Caco-2 (cell line): Measurements from ENCODE around the gene PTGIR. TPM values are rescaled to one million over a fixed set of nuclear protein-coding genes. Genes with fewer than 3 reads are reported as not detected.
A peak's percentile ranks its signal among the peaks of the same experiment; 100 is the strongest.

ENCODE experiments used
- BruUV-seq: library from RNA; stranded (reverse); fragments of 400-500 nt; replicated peaks from 2 replicates; lab custom pipeline; 2021; lab: Mats Ljungman, UMichigan
- CTCF ChIA-PET: fragments of 300-600 bp; sonication (Branson Sonifier 250); formaldehyde crosslinking; loops from one replicate; lab custom pipeline; 2022; ENCODE audit warnings: antibody characterized with exemption; lab: Charles Lee
- POLR2A ChIA-PET: fragments of 300-600 bp; sonication (Branson Sonifier 250); formaldehyde crosslinking; loops from one replicate; lab custom pipeline; 2022; ENCODE audit warnings: antibody characterized with exemption; lab: Charles Lee
- DNase-seq, 2 experiments: peaks; one replicate each; pipeline versions ENCODE4 v3.0.0 to v3.0.0-alpha.2; 2020 to 2022
- H3K27me3 ChIP-seq: replicated peaks from 2 replicates; pipeline ENCODE4 v1.6.0; 2011; ENCODE audit warnings: low read length; ENCODE audit not compliant: control insufficient read depth, insufficient read depth
- H3K36me3 ChIP-seq: 2 replicates; pipeline ENCODE4 v1.5.1; 2011; ENCODE audit warnings: low read length; ENCODE audit not compliant: control insufficient read depth, insufficient read depth
- H3K4me1 ChIP-seq: fragments of 250-450 bp; sonication (Bioruptor Pico); 2 replicates; pipeline ENCODE4 v1.5.1; 2020; ENCODE audit warnings: mild to moderate bottlenecking
- H3K4me3 ChIP-seq: 2 replicates; pipeline ENCODE4 v1.5.1; 2011; ENCODE audit warnings: low read depth, mild to moderate bottlenecking, control low read depth, low read length
- H3K9me3 ChIP-seq: fragments of 250-450 bp; sonication (Bioruptor Pico); 2 replicates; pipeline ENCODE4 v1.5.1; 2020; ENCODE audit warnings: mild to moderate bottlenecking, moderate library complexity
- H3K27ac Mint-ChIP-seq: one replicate; pipeline ENCODE4 v1.8.0; 2022; ENCODE audit warnings: mixed read lengths; ENCODE audit not compliant: unreplicated experiment
- H3K27me3 Mint-ChIP-seq: one replicate; pipeline ENCODE4 v1.8.0; 2022; ENCODE audit warnings: mixed read lengths; ENCODE audit not compliant: insufficient read depth, unreplicated experiment
- H3K36me3 Mint-ChIP-seq: one replicate; pipeline ENCODE4 v1.8.0; 2022; ENCODE audit warnings: mild to moderate bottlenecking, mixed read lengths; ENCODE audit not compliant: insufficient read depth, unreplicated experiment
- H3K4me1 Mint-ChIP-seq: one replicate; pipeline ENCODE4 v1.8.0; 2022; ENCODE audit warnings: low read depth, mixed read lengths; ENCODE audit not compliant: unreplicated experiment
- H3K4me3 Mint-ChIP-seq: one replicate; pipeline ENCODE4 v1.8.0; 2022; ENCODE audit warnings: mild to moderate bottlenecking, moderate library complexity, mixed read lengths; ENCODE audit not compliant: unreplicated experiment
- H3K9me3 Mint-ChIP-seq: one replicate; pipeline ENCODE4 v1.8.0; 2022; ENCODE audit warnings: mixed read lengths; ENCODE audit not compliant: unreplicated experiment
- CTCF ChIP-seq, 2 experiments: fragments of 200-600 bp in 1 of 2; IDR thresholded peaks; 1 replicate in 1 of 2; 2 replicates in 1 of 2; pipeline versions ENCODE4 v1.5.1 to v1.8.0; 2011 to 2022; ENCODE audit warnings: antibody characterized with exemption in 1 of 2, control low read depth in 1 of 2, inconsistent platforms in 1 of 2, low read depth in 1 of 2, low read length in 1 of 2, mild to moderate bottlenecking in 1 of 2, moderate library complexity in 1 of 2; ENCODE audit not compliant: insufficient read depth in 1 of 2, severe bottlenecking in 1 of 2, unreplicated experiment in 1 of 2
- intact Hi-C: fragments of 100-400 bp; cut with micrococcal nuclease; formaldehyde crosslinking; loops from one replicate; pipeline ENCODE4 v1.10.0; 2022; ENCODE audit not compliant: unreplicated experiment
- total RNA-seq: library from RNA; stranded (reverse); gene quantifications from 2 replicates; pipeline ENCODE4 v1.2.3, GENCODE V29; 2022

Gene PTGIR
- total RNA-seq, 1 experiment from 2014 or later: not detected

- no peak overlapping the region for H3K4me3 ChIP-seq
- no TSS peak for BruUV-seq
- H3K36me3 ChIP-seq: no peaks in the 10 kb centered on the region
- Mint-ChIP-seq H3K9me3 (no peaks in the 10 kb centered on the region), H3K4me1 (peaks cover 8% of the 10 kb centered on the region), H3K36me3 (no peaks in the 10 kb centered on the region), H3K27me3 (peaks cover 16% of the 10 kb centered on the region), H3K4me3 (no peak overlapping the region), H3K27ac (no peak overlapping the region)
- ChIA-PET POLR2A (no interaction called here), CTCF (interaction anchor here (0.5 to 1.2 kb wide), 4 partner anchors 23 to 1704 kb away, joined by 3 to 6 read pairs (median 4); partner anchors contain the start of gene DACT3)
- no peak for TF ChIP-seq CTCF (IDR thresholded peaks at IDR 0.05; ENCODE audit: insufficient read depth in 1 of 2, low read depth in 1 of 2, low read length in 1 of 2, severe bottlenecking in 1 of 2, unreplicated experiment in 1 of 2)
- H3K9me3 ChIP-seq: no peaks in the 10 kb centered on the region
- H3K4me1 ChIP-seq: peaks cover 14% of the 10 kb centered on the region
- DNase-seq: no peak
- H3K27me3 ChIP-seq: no peaks in the 10 kb centered on the region; the same call in 1 of the 2 replicates
- intact Hi-C loops: no loop called here
Observed at GRCh38 chr19:46637224-46637623, 12.3 kb upstream of the PTGIR start.

- Mint-ChIP-seq H3K4me1 (peaks cover 8% of the 10 kb centered on the region), H3K4me3 (peak within 1 kb of the TSS; percentile 13), H3K36me3 (no peaks in the 10 kb centered on the region), H3K27me3 (peaks cover 16% of the 10 kb centered on the region), H3K27ac (no peak within 1 kb of the TSS), H3K9me3 (no peaks in the 10 kb centered on the region)
- intact Hi-C loops: no loop called here
- BruUV-seq: no TSS peak
- peak in 1 of 2 experiments; percentile 38 for DNase-seq
- ChIA-PET POLR2A (no interaction called here), CTCF (interaction anchor here (1.0 to 1.6 kb wide), 2 partner anchors 19 to 25 kb away, joined by 3 to 7 read pairs; partner anchors contain the start of gene DACT3)
- no peaks in the 10 kb centered on the region for H3K36me3 ChIP-seq
- H3K4me3 ChIP-seq: no peak within 1 kb of the TSS
- no peaks in the 10 kb centered on the region for H3K9me3 ChIP-seq
- TF ChIP-seq CTCF (IDR thresholded peaks at IDR 0.05; ENCODE audit: insufficient read depth in 1 of 2, low read depth in 1 of 2, low read length in 1 of 2, severe bottlenecking in 1 of 2, unreplicated experiment in 1 of 2): no peak
- H3K27me3 ChIP-seq: no peaks in the 10 kb centered on the region; the same call in 1 of the 2 replicates
- H3K4me1 ChIP-seq: peaks cover 14% of the 10 kb centered on the region
Observed at GRCh38 chr19:46635920-46636761, 11.3 kb upstream of the PTGIR start, which contains the start of gene GNG8. GNG8 (minus strand) TSS chr19:46636202; CDS start chr19:46634682, 1,520 bp downstream.

- Histone ChIP-seq H3K4me3 (peak overlapping the region; percentile 32), H3K9me3 (no peaks in the 10 kb centered on the region), H3K27me3 (no peaks in the 10 kb centered on the region; the same call in 1 of the 2 replicates), H3K36me3 (no peaks in the 10 kb centered on the region), H3K4me1 (peaks cover 14% of the 10 kb centered on the region)
- ChIA-PET POLR2A (no interaction called here), CTCF (interaction anchor here (0.6 to 1.9 kb wide), 4 partner anchors 18 to 1431 kb away, joined by 3 to 11 read pairs (median 4); no protein-coding TSS in a partner anchor)
- Mint-ChIP-seq H3K4me1 (peaks cover 8% of the 10 kb centered on the region), H3K27me3 (peaks cover 12% of the 10 kb centered on the region), H3K9me3 (no peaks in the 10 kb centered on the region), H3K4me3 (peak overlapping the region; percentile 66), H3K36me3 (no peaks in the 10 kb centered on the region), H3K27ac (no peak overlapping the region)
- BruUV-seq: no TSS peak
- intact Hi-C loops: loop anchor here (1.0 kb wide), 2 partner anchors 27 to 31 kb away; partner anchors contain the start of gene DACT3
- no peak for TF ChIP-seq CTCF (IDR thresholded peaks at IDR 0.05; ENCODE audit: insufficient read depth in 1 of 2, low read depth in 1 of 2, low read length in 1 of 2, severe bottlenecking in 1 of 2, unreplicated experiment in 1 of 2)
- DNase-seq: no peak
Observed at GRCh38 chr19:46634656-46635218, 9.8 kb upstream of the PTGIR start.
